Measurements from ENCODE around the gene GK.
"Not testable (repeated sequence)": the region's sequence is repeated elsewhere in the genome, so short reads cannot be mapped to it uniquely, and the experiment has no call there.

Gene GK

DNA sequence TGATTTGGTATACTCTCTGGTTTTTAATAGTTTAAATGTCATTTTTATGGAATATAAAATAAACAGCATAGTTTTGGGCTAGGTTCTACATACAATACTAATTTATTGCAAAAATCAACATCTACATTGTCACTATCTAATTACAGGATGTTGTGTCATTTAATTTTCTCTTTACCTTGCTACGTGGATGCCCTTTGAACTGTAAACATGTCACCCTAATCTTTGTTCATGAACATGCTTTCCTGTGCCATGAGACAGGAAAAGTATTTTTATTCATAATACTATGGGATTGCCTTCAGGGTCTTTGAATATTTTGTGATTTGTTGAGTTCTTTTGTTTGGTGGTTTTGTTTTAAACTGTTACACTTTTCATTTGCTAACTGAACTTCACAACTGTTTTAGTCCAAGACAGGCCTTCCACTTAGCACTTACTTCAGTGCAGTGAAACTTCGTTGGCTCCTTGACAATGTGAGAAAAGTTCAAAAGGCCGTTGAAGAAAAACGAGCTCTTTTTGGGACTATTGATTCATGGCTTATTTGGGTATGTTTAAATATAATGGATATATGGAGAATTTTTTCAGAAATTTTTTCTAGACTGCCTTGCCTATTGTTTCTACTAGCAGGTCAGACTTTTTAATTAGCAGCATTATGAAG lies 40.9 kb downstream of the GK start:
- DNase-seq (ENCODE audit: low read depth, low spot score) = no peak

DNA sequence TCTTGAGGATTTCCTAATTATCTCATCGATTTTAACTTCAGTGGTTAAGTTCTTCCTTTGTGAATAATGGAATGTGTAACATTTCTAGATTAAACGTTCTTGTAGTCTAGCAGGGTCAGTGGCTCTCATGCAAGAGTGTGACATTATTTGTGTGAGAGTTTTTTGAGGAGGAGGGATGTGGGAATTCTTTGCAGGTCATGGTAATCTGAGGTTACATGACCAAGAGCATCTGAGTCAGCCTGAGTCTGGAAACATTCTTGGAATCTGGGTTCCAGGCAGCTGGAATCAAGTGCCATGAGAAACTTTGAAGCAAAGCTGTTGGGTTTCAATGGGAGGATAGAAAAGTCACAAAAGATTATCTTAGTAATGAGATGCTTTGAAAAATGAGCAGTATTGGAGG lies 49.5 kb downstream of the GK start:
- no peak overlapping the region for H3K27ac ChIP-seq
- DNase-seq (ENCODE audit: low read depth, low spot score) = no peak

More for the DNA sequence above, 40.9 kb downstream of the GK start:
- no peak overlapping the region for H3K27ac ChIP-seq

DNA sequence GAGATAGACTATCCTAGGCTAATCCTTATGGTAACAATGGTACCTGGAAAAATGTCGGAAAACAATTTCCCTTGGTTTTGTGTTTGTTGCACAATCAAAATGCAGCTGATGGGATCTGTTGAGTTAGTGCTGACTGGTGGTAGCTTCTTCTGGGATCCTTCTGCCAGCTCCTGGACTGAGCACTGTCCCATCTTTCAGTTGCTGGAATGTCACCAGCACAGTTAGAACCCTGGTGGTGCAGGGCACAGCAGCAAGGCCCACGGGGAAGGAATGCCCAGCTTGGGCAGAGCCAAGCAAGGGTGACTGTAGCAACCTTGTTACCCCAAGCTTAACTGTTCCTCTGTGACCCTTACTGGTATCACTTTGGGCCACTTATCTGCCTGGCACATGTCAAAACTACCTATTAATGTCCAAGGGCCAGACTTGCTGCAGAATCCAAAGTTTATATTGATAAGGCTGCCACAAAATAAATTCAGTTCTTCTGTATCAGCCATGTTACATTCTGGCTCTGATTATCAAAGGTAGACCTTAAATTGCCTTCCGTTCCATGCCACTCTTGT lies 53.1 kb downstream of the GK start:
- DNase-seq (ENCODE audit: low read depth, low spot score) = no peak

DNA sequence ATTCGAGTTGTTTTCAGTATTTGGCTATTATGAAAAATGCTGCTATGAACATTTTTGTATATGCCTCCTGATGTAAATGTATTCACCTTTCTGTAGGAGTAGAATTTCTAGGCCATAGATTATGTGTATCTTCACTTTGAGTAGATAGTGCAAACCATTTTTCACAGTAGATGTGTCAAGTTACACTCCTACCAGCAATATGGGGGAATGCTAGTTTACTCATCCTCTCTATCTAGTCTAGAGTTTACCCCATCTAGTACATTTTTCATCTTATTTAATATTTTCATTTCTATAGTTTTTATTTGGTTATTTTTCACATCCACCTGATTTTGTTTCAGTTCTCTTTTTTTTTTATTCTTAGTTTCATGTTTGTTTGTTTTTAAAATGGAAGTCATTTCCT lies 59.0 kb downstream of the GK start:
- DNase-seq (ENCODE audit: low read depth, low spot score) = no peak
- no peak overlapping the region for H3K27ac ChIP-seq

More for the DNA sequence above, 53.1 kb downstream of the GK start:
- H3K27ac ChIP-seq = no peak overlapping the region

DNA sequence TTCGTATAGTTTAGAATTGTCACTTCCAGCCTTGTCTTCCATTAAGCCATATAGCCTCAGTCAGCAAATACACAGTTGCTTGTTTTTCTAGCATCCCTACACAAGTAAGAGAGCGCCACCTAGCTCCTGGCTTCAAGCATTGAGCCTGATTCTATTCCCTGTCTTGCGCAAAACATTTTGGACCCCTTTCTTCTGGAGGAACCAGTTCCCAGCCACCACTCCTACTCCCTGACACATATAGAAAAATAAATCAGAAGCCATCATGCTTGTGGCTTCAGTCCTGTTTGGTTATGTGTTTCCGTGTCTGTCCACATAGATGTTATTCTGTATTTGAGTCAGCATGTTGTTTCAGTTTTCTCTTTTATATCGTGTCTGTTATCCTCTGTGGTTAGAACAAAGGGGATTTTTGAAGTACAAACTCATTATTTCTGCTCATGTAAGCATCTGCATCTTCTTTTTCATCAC lies 59.9 kb downstream of the GK start:
- DNase-seq (ENCODE audit: low read depth, low spot score) = no peak
- no peak overlapping the region for H3K27ac ChIP-seq

DNA sequence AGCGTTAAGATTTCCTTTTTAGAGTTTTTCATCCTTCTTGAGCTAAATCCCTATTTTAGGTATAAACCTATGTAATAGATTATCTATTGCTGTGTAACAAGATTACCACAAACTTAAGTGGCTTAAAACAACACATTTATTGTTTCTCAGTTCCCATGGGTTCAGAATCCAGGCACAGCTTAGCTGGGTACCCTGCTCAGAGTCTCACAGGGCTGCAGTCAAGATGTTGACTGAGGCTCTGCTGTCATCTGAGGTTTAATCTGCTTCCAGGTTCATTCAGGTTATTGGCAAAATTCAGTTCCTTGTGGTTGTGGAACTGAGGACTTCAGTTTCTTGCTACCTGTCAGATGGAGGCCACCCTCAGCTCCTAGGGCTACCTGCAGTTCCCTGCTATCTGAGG lies 60.9 kb downstream of the GK start:
- no peak overlapping the region for H3K27ac ChIP-seq

DNA sequence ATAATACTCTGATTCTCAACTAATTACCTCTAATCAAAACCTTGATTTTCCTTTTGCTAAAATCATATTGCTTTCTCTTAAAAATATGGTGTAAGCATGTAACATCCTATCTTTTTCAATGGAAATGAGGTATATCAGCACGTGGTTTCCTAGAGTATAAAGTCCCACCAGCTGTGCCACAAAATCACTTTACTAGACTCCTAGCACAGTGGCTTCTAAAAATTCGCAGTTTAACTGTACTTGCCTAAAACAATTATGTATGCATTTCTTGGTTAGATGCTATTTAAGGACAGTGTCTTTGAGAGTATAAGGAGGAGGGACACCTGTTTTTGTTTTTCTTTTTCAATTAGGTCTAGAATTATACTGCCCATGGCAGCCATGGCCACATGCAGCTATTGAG lies 62.8 kb downstream of the GK start:
- no peak overlapping the region for H3K27ac ChIP-seq
- DNase-seq (ENCODE audit: low read depth, low spot score) = no peak

More for the DNA sequence above, 60.9 kb downstream of the GK start:
- DNase-seq (ENCODE audit: low read depth, low spot score) = no peak

DNA sequence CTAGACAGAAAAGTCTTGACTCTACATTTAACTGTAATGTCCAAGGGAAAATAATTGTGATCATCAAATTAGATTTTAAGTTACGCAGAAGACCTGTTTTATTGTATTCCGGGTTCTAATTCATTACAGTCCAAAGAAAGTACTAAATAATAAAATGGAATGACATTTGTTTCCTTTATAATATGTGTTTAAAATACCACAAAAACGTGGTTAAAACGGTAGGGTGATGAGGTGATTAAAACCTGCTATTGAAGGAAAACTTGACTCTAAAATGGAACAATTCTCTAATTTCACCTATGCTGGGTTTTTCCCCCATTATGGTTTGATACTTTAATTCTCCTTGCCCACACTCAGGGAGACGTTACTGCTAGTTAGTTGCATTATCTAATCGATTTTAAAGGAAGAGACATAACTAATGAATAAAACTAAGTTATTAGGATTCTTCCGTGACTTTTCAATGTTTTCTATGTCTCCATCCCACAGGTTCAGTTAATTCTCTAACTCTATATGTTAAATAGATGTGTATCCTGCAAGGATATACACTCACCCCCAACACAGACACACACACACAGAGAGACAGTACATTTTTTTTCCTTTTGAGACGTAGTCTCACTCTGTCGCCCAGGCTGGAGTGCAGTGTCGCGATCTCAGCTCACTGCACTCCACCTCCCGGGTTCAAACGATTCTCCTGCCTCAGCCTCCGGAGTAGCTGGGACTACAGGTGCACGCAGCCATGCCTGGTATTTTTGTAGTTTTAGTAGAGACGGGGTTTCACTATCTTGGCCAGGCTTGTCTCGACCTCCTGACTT lies 80.8 kb downstream of the GK start:
- H3K27ac ChIP-seq = no peak overlapping the region
- no peak for DNase-seq (ENCODE audit: low read depth, low spot score)

DNA sequence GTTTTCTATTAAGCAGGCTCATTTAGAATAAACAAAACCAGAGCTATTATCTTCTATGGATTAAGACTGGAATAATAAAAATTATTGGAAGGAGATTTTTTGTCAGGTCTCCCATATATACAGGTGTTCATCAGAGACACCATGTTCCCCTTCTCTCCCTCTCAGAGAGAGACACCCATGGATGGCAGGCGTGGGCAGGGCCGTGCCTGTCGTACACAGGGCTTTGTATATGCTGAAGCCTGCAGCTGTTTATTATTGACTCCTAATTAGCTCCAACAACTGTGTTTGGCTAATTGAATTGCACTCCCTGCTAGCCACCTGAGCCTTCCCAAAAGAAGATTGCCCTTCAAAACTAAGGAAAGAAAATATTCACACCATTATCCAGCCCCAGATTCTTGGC lies 81.6 kb downstream of the GK start:
- no peak overlapping the region for H3K27ac ChIP-seq
- DNase-seq (ENCODE audit: low read depth, low spot score) = no peak

DNA sequence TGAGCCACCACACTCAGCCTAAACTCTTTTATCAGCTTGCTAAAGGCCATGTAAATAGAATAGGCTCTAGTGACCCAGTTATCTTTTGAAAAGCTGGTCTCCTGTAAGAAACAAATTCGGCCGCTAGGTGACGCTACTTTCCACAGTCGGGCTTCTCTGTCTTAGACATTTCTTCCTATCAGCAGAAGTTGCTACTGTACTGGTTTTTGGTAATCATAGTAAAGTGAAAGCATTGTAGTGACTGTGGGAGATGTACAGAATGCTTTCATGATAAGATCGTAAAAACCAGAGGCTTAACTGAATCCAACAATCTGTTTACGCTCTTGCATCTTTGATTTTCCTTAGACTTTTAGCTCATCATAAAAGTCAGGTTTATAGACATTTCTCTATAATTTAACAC lies 82.6 kb downstream of the GK start:
- no peak for DNase-seq (ENCODE audit: low read depth, low spot score)

DNA sequence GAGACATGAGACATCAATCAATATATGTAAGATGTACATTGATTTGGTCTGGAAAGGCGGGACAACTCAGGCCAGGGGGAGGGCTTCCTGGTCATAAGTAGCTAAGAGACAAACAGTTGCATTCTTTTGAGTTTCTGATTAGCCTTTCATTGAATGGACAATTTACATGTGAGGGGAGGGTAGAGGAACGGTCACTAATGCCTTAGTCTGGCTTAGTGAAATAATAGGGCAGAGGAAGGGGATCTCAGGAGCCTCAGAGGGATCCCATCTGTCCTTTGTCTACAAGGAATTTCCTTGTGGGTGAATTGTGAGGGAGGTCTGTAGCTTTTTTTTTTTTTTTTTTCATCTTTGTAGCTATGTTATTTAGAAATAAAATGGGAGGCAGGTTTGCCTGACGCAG lies 88.3 kb downstream of the GK start:
- H3K27ac ChIP-seq = no peak overlapping the region
- no peak for DNase-seq (ENCODE audit: low read depth, low spot score)

More for the DNA sequence above, 82.6 kb downstream of the GK start:
- H3K27ac ChIP-seq = no peak overlapping the region

DNA sequence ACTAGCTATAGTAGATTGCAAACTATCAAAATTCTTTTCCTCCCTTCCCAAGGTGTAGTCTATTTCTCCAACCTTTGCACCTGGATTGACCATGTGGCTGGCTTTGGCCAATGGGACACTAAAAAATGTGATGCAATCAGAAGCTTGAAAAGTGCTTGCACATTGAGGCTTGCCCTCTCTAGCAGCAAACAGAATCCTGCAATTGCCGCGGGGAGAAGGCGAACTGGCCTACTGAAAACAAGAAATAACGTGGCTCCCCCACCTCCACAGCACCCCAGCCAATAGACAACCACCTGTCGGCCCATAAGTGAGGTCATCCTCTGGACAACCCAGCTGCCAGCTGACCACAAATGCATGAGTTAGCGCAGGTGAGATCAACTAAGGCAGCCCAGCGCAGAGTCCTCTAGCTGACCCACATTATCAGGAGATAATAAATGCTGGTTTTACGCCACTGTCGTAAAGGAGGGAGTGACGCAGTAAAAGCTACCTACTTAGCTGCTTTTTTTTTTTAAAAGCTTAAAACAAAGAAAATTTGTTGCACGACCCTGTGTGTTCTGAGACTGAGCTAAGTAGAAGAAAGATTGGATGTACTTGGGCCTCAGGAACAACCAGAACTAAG lies 95.2 kb downstream of the GK start:
- H3K27ac ChIP-seq = no peak overlapping the region
- DNase-seq (ENCODE audit: low read depth, low spot score) = no peak

DNA sequence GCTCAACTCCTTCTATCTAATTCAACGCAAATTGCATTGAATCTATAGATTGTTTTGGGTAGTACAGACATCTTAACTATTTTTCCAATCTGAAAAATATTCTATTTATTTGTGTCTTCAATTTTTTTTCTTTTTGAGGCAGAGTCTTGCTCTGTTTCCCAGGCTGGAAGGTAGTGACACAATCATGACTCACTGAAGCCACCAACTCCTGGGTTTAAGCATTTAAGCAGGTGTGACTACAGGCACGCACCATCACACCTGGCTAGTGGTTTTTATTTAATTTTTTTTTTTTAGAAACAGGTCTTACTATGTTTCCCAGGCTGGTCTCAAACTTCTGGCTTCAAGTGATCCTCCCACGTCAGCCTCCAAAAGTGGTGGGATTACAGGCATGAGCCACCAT lies 98.3 kb downstream of the GK start:
- no peak overlapping the region for H3K27ac ChIP-seq

DNA sequence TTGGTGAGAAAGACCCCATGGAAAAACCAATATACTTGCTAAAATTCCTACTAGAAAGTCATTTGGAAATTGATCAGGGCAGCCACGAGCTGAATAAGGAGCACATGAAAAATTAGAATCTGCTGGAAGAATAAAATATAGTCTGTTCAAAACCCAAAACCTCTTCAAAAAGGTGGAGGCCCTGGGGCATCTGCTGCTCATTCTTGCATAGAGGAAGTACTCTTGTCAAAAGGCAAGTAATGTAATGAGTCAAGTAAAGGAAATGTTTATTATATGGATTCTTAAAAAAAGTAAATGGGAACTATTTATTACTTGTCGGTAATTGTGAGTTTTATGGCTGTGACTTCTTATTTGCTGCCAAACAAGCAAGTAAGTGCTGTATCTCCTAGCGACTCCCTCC lies 109.5 kb downstream of the GK start:
- no peak overlapping the region for H3K27ac ChIP-seq
- DNase-seq (ENCODE audit: low read depth, low spot score) = no peak

More for the DNA sequence above, 98.3 kb downstream of the GK start:
- DNase-seq (ENCODE audit: low read depth, low spot score) = peak; percentile 14

DNA sequence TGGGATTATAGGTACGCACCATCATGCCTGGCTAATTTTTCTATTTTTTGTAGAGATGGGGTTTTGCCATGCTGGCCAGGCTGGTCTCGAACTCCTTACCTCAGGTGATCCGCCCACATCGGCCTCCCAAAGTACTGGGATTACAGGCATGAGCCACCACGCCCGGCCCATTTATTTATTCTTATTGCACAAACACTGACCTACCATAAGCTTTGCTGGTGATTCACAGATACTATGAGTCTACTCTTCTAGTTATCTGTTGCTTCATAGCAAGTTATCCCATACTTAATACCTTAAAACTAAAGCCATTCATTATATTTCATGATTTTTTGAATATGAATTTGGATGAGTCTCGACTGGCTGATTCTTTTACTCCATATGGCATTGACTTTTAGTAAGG lies 120.5 kb downstream of the GK start:
- not testable (repeated sequence) for DNase-seq (ENCODE audit: low read depth, low spot score)

DNA sequence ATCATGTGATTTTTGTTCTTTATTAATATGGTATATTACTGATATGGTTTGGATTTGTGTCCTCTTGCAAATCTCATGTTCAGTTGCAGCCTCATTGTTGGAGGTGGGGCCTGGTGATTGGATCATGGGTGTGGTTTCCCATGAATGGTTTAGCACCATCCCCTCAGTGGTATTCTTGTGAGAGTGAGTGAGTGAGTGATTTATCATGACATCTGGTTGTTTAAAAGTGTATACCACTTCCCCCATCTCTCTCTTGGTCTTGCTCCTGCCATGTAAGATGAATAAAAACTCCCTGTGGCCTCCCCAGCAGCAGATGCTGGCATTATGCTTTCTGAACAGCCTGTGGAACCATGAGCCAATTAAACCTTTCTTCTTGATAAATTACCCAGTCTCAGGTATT lies 124.4 kb downstream of the GK start:
- no peak overlapping the region for H3K27ac ChIP-seq
- no peak for DNase-seq (ENCODE audit: low read depth, low spot score)

More for the DNA sequence above, 120.5 kb downstream of the GK start:
- not testable (repeated sequence) for H3K27ac ChIP-seq

DNA sequence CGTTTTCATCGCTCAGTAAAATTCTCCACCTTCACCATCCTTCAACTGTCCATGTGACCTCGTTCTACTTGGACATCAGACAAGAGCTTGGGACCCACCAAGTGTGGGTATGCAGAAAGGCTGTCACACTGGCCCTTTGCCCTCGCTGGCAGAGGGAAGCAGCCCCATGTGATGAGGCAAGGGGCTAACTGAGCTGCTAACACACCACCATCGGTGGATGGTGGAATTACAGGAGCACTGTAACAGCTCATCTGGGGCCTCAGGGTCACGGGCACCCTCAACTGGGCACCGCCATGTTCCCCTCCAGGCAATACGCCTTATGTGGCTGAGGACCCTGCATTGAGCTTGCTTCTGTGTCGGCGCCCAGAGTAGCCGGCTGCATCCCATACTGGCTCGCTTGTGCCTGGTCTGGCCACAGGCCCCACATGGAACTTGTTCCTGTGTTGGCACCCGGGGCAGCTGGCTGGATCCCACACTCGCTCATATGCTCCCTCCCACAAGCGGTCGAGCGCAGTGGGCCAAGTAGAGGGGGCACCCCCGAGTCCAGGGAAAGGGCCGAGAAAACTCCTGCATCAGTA lies 126.3 kb downstream of the GK start:
- no peak overlapping the region for H3K27ac ChIP-seq
- no peak for DNase-seq (ENCODE audit: low read depth, low spot score)
